Measurements from ENCODE around the gene ETFA. TPM values are rescaled to one million over a fixed set of nuclear protein-coding genes. Genes with fewer than 3 reads are reported as not detected.

ETFA gene
- total and polyA plus RNA-seq, 9 of the 15 experiments (the other 6 are each of a cell fraction or from before 2014, with no cell fraction given), result 130 to 543 (median 232) TPM

DNA sequence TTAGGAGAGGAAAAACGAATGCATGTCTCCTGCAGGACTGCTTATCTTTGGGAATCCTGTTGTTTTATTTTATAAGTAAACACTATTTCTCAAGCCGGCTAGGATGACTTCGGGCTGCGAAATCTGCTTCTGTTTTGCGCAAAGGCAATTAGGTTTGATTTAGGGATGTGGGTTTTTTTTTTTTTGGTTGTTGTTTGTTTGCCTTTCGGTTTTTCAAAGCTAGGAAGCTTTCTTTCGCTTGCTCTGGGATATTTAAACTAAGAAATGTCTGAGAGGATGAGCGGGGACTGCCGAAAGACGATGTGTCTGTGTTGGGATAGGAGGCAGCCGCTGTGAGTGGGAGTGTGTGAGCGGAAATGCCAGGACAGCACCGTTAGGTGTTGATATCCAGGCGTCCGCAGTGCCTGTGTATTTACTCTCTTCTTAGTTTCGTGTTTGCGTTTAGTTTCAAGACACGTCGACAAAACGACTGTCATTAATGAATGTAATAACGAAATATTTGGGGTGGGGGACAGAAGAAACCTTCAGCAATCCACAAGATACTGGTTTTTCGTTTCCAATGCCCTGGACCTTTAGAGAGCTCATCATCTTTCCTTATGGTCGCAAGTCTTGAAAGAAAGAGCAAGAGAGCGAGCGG lies 25.9 kb upstream of the ETFA start (continued):
- TF ChIP-seq, protein P1, sequence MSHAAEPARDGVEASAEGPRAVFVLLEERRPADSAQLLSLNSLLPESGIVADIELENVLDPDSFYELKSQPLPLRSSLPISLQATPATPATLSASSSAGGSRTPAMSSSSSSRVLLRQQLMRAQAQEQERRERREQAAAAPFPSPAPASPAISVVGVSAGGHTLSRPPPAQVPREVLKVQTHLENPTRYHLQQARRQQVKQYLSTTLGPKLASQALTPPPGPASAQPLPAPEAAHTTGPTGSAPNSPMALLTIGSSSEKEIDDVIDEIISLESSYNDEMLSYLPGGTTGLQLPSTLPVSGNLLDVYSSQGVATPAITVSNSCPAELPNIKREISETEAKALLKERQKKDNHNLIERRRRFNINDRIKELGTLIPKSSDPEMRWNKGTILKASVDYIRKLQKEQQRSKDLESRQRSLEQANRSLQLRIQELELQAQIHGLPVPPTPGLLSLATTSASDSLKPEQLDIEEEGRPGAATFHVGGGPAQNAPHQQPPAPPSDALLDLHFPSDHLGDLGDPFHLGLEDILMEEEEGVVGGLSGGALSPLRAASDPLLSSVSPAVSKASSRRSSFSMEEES (CRISPR knock-in tag; IDR thresholded peaks at IDR 0.05), result no peak
- TF ChIP-seq, protein P2, sequence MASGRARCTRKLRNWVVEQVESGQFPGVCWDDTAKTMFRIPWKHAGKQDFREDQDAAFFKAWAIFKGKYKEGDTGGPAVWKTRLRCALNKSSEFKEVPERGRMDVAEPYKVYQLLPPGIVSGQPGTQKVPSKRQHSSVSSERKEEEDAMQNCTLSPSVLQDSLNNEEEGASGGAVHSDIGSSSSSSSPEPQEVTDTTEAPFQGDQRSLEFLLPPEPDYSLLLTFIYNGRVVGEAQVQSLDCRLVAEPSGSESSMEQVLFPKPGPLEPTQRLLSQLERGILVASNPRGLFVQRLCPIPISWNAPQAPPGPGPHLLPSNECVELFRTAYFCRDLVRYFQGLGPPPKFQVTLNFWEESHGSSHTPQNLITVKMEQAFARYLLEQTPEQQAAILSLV (tag; IDR thresholded peaks at IDR 0.05), result no peak
- TF ChIP-seq BRD4 (IDR thresholded peaks at IDR 0.05) (no peak), PRMT5 (CRISPR knock-in tag; IDR thresholded peaks at IDR 0.05) (no peak), FOXJ2 (tag; IDR thresholded peaks at IDR 0.05) (no peak), ZC3H8 (IDR thresholded peaks at IDR 0.05) (no peak), JUND (IDR thresholded peaks at IDR 0.05; ENCODE audit: borderline replicate concordance, low read depth, low read length) (no peak), JUND (tag; IDR thresholded peaks at IDR 0.05; ENCODE audit: borderline replicate concordance, low read depth, low read length) (no peak), KAT8 (IDR thresholded peaks at IDR 0.05; ENCODE audit: low read depth) (no peak), SMARCA4 (IDR thresholded peaks at IDR 0.05) (peak; percentile 44; the same call in 1 of the 2 replicates), MXI1 (IDR thresholded peaks at IDR 0.05; ENCODE audit: low read depth, low read length) (no peak), ZNF146 (CRISPR knock-in tag; IDR thresholded peaks at IDR 0.05; ENCODE audit: unreplicated experiment) (no peak), THRAP3 (IDR thresholded peaks at IDR 0.05; ENCODE audit: borderline replicate concordance) (0 out of 2 replicates have a peak, but pooled peaks have one; percentile 21), NCOA1 (IDR thresholded peaks at IDR 0.05; ENCODE audit: low read depth) (no peak), RB1 (IDR thresholded peaks at IDR 0.05; ENCODE audit: low read depth) (no peak), TEAD1 (CRISPR knock-in tag; IDR thresholded peaks at IDR 0.05) (no peak)
- TF ChIP-seq, protein P3, sequence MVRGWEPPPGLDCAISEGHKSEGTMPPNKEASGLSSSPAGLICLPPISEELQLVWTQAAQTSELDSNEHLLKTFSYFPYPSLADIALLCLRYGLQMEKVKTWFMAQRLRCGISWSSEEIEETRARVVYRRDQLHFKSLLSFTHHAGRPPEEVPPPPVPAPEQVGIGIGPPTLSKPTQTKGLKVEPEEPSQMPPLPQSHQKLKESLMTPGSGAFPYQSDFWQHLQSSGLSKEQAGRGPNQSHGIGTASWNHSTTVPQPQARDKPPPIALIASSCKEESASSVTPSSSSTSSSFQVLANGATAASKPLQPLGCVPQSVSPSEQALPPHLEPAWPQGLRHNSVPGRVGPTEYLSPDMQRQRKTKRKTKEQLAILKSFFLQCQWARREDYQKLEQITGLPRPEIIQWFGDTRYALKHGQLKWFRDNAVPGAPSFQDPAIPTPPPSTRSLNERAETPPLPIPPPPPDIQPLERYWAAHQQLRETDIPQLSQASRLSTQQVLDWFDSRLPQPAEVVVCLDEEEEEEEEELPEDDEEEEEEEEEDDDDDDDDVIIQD (CRISPR knock-in tag; IDR thresholded peaks at IDR 0.05), result no peak
- TF ChIP-seq, protein P4, sequence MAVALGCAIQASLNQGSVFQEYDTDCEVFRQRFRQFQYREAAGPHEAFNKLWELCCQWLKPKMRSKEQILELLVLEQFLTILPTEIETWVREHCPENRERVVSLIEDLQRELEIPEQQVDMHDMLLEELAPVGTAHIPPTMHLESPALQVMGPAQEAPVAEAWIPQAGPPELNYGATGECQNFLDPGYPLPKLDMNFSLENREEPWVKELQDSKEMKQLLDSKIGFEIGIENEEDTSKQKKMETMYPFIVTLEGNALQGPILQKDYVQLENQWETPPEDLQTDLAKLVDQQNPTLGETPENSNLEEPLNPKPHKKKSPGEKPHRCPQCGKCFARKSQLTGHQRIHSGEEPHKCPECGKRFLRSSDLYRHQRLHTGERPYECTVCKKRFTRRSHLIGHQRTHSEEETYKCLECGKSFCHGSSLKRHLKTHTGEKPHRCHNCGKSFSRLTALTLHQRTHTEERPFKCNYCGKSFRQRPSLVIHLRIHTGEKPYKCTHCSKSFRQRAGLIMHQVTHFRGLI (CRISPR knock-in tag; IDR thresholded peaks at IDR 0.05), result no peak
- TF ChIP-seq, protein P5, sequence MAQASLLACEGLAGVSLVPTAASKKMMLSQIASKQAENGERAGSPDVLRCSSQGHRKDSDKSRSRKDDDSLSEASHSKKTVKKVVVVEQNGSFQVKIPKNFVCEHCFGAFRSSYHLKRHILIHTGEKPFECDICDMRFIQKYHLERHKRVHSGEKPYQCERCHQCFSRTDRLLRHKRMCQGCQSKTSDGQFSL (CRISPR knock-in tag; IDR thresholded peaks at IDR 0.05), result no peak
- TF ChIP-seq, protein P5 (tag; IDR thresholded peaks at IDR 0.05), result no peak
